RWPE2 (cell line): ENCODE results near the gene COL27A1.

ENCODE experiments used
- ATAC-seq: fragments of 200-7000 bp; cut with Tn5 transposase; 3 replicates; pipeline ENCODE4 v1.9.1; 2021; ENCODE audit warnings: low read depth
- DNase-seq: peaks from one replicate; pipeline ENCODE4 v3.0.0-alpha.2; 2020; ENCODE audit warnings: low spot score
- H3K27ac ChIP-seq: fragments of 450-650 bp; 2 replicates; pipeline ENCODE4 v1.5.1; 2017; ENCODE audit warnings: mild to moderate bottlenecking; ENCODE audit not compliant: poor library complexity, severe bottlenecking
- H3K27me3 ChIP-seq: fragments of 250-450 bp; sonication (Bioruptor Pico); 2 replicates; pipeline ENCODE4 v1.5.1; 2021; ENCODE audit warnings: mild to moderate bottlenecking, moderate library complexity; ENCODE audit not compliant: insufficient read depth, poor library complexity, severe bottlenecking
- H3K36me3 ChIP-seq: fragments of 250-450 bp; sonication (Bioruptor Pico); 2 replicates; pipeline ENCODE4 v1.5.1; 2020; ENCODE audit warnings: low read depth, mild to moderate bottlenecking, moderate library complexity
- H3K4me1 ChIP-seq: fragments of 250-450 bp; sonication (Bioruptor Pico); 2 replicates; pipeline ENCODE4 v1.5.1; 2021; ENCODE audit warnings: mild to moderate bottlenecking, moderate library complexity; ENCODE audit not compliant: insufficient read depth, poor library complexity, severe bottlenecking
- H3K4me3 ChIP-seq: fragments of 250-450 bp; sonication (Bioruptor Pico); 2 replicates; pipeline ENCODE4 v1.5.1; 2021; ENCODE audit warnings: mild to moderate bottlenecking, moderate library complexity; ENCODE audit not compliant: severe bottlenecking
- H3K9me3 ChIP-seq: fragments of 250-450 bp; sonication (Bioruptor Pico); 2 replicates; pipeline ENCODE4 v1.5.1; 2021; ENCODE audit warnings: mild to moderate bottlenecking, moderate library complexity; ENCODE audit not compliant: severe bottlenecking
- TF ChIP-seq, protein P1 (sequence below): fragments of 450-650 bp; IDR thresholded peaks from one replicate; pipeline ENCODE4 v1.5.1; 2017; ENCODE audit warnings: mild to moderate bottlenecking, moderate library complexity; ENCODE audit not compliant: poor library complexity, severe bottlenecking

COL27A1 gene

GRCh38 chr9:114359801-114360200 lies 204.5 kb downstream of the COL27A1 start:
- Histone ChIP-seq H3K4me3 (no peak overlapping the region), H3K27ac (no peak overlapping the region), H3K27me3 (no peaks in the 10 kb centered on the region), H3K9me3 (no peaks in the 10 kb centered on the region), H3K36me3 (peaks cover 19% of the 10 kb centered on the region), H3K4me1 (peaks cover 8% of the 10 kb centered on the region)
- ATAC-seq, result no peak
- DNase-seq, result no peak
- TF ChIP-seq, protein P1, sequence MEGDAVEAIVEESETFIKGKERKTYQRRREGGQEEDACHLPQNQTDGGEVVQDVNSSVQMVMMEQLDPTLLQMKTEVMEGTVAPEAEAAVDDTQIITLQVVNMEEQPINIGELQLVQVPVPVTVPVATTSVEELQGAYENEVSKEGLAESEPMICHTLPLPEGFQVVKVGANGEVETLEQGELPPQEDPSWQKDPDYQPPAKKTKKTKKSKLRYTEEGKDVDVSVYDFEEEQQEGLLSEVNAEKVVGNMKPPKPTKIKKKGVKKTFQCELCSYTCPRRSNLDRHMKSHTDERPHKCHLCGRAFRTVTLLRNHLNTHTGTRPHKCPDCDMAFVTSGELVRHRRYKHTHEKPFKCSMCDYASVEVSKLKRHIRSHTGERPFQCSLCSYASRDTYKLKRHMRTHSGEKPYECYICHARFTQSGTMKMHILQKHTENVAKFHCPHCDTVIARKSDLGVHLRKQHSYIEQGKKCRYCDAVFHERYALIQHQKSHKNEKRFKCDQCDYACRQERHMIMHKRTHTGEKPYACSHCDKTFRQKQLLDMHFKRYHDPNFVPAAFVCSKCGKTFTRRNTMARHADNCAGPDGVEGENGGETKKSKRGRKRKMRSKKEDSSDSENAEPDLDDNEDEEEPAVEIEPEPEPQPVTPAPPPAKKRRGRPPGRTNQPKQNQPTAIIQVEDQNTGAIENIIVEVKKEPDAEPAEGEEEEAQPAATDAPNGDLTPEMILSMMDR, result no peak

DNA sequence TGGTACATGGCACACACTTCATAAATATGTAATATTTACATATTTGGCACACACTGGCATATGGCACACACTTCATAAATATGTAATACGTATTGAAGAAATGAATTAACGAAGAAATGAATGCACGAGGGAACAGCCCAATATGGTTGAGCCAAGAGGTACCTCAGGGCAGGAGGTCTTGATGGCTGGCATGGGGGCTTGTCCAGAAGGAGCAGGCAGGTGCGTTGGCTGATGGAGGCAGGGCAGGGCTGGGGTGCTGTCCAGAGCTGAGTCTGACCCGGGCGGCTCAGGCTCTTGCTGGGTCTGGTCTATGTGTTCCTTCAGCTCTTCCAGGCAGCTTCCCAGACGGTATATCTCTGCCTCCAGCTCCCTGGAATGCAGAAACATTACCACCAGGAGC lies 206.2 kb downstream of the COL27A1 start:
- Histone ChIP-seq H3K27ac (no peak overlapping the region), H3K27me3 (no peaks in the 10 kb centered on the region), H3K36me3 (peaks cover 19% of the 10 kb centered on the region), H3K4me3 (no peak overlapping the region), H3K9me3 (no peaks in the 10 kb centered on the region), H3K4me1 (peaks cover 19% of the 10 kb centered on the region)
- ATAC-seq (no peak), DNase-seq (no peak)
- TF ChIP-seq, protein P1, result no peak
